Right hindlimb (tissue), 1 donor: Measurements from ENCODE around the gene DDX6.
"Not testable (repeated sequence)": the region's sequence is repeated elsewhere in the genome, so short reads cannot be mapped to it uniquely, and the experiment has no call there.

Experiments used
- DNase-seq: peaks from one replicate; pipeline ENCODE4 v3.0.0-alpha.2; 2018

Gene DDX6, protein sequence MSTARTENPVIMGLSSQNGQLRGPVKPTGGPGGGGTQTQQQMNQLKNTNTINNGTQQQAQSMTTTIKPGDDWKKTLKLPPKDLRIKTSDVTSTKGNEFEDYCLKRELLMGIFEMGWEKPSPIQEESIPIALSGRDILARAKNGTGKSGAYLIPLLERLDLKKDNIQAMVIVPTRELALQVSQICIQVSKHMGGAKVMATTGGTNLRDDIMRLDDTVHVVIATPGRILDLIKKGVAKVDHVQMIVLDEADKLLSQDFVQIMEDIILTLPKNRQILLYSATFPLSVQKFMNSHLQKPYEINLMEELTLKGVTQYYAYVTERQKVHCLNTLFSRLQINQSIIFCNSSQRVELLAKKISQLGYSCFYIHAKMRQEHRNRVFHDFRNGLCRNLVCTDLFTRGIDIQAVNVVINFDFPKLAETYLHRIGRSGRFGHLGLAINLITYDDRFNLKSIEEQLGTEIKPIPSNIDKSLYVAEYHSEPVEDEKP

DNA sequence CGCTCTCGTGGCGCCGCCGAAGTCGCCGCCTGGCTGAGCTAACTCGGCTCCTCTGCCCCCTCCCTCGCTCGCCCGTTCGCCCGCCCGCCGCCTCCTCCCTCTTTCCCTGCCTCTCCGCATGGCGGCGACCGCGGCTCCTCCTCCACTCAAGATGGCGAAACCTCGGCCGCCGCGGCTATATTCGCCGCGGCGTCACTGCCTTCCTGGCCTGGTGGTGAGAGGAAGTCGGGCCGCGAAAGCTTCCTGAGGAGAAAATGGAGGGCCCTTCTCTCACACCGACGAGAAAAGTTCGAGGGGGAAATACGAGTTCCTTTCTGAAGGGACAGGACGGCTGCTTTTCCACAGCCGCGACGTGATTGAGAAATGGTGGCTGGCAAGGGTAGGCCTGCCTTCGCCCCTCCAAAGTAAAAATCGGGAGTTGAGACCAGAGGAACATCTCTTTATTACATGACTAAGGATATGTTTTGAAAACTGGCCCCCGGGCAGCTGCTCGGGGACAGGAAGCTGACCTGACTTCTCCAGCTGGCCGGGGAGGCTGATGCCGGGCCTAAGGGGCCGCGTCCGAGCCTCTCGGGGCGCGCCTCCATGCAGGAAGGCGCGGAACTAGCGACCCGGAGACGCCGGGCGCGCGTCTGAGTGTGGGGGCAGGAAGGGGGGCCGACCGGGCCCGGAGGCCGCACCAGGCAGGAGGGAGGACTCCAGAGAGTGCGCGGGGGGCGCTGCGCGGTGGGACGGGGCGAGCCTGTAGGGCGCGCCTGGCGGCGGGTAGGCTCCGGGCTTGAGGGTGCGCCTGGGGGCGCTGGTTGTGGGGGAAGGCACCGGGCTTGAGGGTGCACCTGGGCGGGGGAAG, at the start of gene DDX6:
Gene DDX6 (minus strand): TSS at position 54 of the 850 bp plus-strand sequence. CDS start 4,913 bp downstream, outside the sequence.
- peak; percentile 94 for DNase-seq

DNA sequence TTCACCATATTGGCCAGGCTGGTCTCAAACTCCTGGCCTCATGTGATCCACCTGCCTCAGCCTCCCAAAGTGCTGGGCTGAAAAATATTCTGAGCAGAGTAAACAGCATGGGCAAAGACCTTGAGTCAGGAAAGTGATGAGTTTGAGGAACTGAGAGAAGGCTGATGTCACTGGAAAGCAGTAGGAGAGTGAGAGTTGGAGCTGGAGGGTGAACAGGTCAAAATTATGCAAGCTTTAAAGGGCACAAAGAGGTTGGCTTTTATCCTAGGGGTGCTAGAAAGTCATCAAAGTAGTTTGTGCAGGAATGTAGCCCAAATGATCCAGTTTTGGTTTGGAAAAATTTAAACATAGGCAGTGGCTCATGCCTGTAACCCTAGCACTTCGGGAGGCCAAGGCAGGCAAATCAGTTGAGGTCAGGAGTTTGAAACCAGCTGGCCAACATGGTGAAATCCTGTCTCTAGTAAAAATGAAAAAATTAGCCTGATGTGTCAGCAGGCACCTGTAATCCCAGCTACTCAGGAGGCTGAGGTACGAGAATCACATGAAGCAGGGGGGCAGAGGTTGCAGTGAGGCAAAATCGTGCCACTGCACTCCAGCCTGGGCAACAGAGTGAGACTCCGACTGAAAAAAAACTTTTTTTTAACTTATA, 48.1 kb upstream of the DDX6 start:
- no peak for DNase-seq

DNA sequence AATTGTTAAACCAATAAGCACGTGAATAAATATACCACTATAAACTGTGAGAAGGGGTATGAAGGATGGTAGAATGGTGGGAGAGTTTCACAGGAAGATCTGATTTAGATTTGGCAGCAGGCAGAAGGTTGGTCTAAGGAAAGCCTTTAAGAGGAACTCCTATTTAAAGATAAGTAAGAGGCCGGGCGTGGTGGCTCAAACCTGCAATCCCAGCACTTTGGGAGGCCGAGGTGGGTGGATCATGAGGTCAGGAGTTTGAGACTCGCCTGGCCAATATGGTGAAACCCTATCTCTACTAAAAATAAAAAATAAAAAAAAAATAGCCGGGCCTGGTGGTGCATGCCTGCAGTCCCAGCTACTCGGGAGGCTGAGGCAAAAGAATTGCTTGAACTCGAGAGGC, 46.9 kb upstream of the DDX6 start:
- no peak for DNase-seq

DNA sequence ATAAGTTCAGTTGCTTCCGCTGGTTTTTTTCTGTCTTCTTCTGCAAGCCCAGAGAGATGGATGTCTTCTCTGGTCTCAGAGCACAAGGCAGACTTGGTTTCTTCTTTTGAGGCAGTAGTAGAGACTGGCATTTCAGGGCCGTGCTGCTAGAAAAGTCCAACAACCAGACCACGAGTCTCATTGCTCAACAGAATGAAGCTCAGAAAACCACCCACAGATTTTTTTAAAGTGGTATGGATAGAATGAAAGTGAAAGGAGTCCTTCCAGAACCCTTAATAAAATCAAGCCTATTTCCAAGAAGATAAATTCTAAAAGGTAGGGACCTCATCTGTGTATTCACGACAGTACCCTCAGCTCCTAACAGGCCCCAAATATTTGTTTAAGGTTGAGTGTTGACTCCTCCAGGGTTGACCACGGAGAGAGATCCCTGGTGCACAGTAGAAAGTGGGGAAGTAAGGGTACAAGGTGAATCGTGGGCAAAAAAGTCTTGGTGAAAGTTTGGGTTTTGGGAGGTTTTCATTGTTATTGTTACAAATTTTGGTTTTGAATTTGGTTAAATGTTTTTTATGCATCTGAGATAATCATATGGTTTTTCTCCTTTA, 43.6 kb upstream of the DDX6 start:
- no peak for DNase-seq

DNA sequence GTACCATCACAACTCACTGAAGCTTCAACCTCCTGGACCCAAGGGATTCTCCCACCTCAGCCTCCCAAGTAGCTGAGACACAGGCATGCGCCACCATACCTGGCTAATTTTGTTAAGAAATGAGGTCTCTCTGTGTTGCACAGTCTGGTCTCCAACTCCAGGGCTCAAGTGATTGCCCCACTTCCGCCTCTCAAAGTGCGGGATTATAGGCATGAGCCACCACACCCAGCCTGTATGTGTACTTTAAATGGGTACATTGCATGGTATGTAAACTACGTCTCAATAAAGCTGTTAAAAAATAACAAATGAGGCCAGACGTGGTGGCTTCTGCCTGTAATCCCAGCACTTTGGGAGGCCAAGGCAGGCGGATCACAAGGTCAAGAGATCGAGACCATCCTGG, 36.2 kb upstream of the DDX6 start:
- DNase-seq: no peak

DNA sequence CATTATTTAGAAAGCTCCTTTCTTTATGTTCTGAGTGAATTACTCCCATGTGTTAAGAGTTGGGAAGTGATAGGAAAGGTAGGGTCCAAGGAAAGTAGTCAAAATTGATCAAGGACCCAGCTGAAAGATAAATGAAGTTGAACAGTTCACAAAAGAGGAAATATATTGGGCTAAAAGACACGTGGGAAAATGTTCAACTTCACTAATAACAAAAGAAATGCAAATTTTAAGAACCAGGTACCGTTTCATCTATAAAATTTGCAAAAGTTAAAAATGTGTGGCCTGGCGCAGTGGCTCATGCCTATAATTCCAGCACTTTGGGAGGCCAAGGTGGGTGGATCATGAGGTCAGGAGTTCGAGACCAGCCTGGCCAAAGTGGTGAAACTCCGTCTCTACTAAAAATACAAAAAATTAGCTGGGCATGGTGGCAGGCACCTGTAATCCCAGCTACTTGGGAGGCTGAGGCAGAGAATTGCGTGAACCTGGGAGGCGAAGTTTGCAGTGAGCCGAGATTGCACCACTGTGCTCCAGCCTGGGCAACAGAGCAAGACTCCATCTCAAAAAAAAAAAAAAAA, 32.1 kb upstream of the DDX6 start:
- DNase-seq: not testable (repeated sequence)

DNA sequence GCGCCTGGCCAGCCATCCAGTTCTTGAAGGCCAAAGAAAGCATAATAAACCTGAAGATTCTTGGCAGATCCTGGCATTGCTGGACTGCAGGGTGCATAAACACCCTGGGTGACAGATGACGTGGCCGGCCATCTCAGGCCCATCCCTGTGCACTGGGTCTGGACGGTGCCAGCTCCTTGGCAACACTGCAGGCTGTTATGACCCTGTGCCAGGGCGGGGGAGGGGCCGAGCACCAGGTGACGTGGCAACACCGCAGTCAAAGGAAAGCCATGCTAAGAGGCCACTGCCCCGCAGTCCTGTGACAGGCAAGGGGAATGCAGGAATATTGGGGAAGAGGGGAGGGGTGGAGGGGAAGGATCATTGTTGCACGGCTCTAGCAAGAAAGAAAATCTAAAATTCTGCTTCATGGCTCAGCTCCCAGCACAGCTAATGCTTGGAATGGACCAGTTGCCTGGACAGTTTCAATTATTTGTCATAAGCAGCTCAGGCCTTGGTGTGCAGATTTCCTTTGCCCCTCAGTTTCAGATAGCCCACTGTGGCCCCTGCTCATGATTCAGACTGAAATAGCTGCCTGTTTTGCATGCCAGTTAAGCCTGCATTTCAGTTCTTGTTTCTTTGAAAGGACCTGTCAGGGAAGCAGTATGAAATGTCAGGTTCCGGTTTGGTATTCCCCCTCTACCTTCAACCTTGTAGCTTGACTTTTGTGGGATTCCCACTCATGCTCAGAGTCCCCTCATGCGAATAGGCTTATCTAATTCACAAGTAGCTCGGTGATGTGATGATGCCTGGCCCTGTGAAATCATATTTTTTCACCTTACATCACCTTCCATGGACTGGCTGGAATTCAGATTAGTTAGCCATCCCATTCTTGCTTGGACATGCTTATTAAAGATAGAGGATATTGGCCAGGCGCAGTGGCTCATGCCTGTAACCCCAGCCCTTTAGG, 29.7 kb upstream of the DDX6 start:
- DNase-seq: peak; percentile 46

DNA sequence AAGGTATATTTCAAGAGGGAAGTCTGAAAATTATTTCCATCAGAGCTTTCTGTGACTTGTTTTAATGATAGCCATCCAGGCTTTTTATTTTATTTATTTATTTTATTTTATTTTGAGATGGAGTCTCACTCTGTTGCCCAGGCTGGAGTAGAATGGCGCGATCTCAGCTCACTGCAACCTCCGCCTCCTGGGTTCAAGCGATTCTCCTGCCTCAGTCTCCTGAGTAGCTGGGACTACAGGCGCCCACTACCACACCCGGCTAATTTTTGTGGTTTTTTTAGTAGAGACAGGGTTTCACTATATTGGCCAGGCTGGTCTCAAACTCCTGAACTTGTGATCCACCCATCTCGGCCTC, 29.0 kb upstream of the DDX6 start:
- not testable (repeated sequence) for DNase-seq

DNA sequence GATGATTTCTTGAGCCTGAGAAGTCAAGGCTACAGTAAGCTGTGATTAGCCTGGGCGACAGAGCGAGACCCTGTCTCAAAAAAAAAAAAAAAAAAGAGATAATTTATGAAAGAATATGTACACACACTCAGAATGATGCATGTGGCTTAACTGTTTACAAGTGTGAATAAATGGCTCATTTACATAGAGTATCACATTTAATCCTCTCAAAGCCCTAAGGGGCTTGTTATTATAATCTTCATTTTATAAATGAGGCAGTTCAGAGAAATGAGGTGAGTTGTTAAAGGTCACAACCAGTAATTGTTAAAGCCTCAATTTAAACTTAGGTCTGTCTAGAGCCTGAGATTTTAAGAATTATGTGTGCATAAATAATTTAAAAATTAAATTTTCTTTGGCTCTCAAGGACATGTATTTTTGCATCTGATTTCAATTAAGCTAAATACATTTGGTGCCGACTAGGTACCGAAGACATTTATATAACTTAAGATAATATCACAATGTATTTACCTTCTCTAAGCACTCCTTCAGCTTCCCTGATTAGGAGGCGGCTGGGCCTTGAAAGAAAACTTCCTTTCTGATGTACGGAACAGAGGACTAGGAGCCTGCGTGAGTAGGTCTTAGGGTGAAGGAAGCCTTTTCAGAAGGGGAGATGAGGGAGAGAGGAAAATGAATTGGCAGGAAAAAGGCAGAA, 28.5 kb upstream of the DDX6 start:
- DNase-seq: no peak

DNA sequence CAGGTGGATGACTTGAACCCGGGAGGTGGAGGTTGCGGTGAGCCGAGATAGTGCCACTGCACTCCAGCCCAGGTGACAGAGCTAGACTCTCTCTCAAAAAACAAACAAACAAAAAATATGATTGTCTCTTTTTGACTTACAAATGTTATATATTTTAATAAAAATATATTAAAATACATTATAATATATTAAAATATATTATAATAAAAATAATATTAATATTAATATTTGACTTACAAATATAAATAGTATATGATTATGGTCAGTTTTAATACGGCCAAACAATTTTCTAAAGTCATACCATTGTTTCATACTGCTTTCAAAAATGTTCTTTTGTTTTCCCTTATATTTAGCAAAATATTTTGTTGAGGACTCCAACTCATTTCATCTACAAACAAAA, 27.2 kb upstream of the DDX6 start:
- no peak for DNase-seq

DNA sequence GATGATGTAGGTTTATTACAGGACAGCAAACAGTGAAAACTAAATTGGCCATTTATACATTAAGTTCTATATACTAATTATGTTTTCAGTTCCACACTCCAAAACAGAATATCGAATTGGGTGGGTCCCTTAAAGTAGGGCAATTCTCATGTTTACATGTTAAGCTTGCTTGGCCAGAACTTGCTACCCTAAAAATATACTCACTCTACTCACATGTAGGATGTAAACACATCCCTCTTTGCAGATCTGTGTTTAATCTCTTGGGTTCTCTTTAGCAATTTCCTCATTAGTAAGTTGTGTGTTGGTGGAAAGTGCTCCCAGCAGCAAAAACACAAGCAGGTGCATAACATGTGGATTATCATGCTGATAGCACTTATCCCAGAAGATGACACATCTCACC, 22.6 kb upstream of the DDX6 start:
- DNase-seq: no peak

DNA sequence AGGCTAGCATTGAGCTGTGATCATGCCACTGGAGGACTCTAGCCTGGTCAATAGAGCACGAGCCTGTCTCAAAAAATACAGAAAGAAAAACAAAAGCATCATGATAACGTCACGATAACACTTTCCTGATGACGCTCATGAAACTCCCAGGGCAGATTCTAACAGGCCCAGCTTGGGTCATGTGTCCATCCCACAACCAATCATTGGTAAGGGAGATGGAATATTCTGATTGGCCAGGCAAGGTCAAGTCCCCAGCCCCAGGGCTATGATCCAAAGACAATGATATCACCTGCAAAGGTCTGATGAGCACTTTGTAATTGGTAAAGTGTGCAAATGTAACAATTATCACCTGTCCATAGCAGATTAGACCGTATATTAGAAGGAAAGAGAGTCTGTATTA, 21.5 kb upstream of the DDX6 start:
- no peak for DNase-seq

DNA sequence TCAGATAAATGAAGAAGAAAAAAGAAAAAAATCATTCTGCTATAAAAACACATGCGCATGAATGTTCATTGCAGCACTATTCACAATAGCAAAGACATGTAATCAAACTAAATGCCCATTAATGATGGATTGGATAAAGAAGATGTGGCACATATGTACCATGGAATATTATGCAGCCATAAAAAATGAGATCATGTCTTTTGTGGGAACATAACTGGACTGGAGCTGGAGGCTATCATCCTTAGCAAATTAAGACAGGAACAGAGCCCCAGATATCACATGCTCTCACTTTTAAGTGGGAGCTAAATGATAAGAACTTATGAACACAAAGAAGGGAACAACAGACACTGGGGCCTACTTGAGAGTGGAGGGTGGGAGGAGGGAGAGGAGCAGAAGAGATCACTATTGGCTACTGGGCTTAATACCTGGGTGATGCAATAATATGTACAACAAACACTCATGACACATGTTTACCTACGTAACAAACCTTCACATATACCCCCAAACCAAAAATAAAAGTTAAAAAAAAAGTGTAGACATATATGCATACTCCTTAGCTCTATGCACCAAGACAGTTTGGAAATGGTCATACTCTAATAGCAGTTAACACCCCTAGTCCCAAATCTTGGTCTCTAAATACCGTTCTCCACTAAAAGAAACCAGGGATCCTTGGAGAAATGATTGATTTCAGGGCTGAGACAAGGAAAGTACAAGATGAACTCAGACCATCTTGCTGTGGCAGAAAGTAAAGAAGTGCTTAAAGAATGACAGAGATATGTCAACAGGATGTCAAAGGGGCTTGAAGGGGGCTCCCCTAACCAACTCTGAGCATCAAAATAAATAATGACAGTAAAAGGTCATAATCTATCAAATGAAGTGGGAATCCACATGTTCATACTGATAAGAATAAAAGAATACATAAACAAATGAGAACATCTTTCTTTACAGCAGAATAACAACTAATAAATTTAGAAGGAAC, 17.1 kb upstream of the DDX6 start:
- DNase-seq: no peak

DNA sequence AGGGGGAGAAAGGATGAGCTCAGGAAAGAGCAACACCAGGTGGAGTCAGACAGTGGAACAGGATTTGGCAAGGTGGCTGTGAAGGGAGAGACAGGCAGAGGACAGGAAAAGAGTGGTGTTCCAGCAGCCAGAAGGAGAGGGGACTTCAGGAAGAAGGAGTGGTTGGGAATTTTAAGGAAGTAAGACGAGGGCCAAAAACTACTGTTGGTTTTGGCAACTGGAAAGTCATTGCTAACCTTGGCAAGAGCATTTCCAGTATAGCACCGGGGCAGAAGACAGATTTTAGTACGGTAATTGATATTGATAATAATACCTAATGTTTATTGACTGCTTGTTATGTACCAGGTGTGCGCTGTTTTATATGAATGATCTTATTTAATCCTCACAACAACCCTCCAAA, 15.4 kb upstream of the DDX6 start:
- no peak for DNase-seq

DNA sequence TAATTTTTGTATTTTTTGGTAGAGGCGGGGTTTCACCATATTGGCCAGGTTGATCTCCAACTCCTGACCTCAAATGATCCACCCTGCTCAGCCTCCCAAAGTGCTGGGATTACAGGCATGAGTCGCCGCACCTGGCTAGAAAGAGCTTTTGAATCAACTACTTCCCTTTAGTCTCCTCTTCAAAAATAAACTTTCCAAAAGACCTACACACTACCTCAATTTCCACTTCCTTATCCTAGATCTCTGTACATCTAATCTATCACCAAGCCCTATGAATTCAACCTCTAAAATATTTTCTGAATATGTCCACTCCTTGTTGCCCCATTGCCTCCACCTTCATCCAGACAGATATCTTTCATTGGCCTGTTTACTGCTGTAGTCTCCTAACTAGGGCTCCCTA, 13.1 kb upstream of the DDX6 start:
- no peak for DNase-seq

DNA sequence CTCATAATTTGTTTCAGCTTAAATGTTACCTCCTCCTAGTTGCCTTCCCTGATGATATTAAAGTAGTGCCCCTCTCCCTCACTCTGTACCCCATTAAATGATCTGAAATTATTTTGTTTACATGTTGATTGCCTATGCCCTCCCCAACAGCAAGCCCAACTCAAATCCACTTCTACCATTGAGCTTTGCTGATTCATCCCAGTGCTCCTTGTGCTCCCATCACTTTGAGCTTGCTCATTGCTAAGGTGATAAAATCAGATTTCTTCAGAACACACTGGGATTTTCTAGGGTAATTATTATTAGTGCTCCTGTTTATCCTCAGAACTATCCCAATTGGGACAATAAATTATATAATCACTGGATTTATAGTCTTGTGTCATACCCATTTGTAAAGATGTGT, 8.4 kb upstream of the DDX6 start:
- no peak for DNase-seq

DNA sequence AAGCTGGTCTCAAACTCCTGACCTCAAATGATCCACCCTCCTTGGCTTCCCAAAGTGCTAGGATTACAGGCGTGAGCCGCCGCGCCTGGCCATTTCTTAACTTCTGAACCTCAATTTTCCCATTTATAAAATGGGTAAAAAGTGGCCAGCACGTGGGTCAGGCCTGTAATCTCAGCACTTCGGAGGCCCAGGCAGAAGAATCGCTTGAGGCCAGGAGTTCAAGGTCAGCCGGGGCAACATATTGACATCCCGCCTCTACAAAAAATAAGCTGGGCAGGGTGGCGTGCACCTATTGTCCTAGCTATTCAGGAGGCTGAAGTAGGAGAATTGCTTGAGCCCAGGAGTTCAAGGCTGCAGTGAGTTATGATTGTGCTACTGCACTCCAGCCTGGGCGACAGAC, 6.5 kb upstream of the DDX6 start:
- DNase-seq: no peak

DNA sequence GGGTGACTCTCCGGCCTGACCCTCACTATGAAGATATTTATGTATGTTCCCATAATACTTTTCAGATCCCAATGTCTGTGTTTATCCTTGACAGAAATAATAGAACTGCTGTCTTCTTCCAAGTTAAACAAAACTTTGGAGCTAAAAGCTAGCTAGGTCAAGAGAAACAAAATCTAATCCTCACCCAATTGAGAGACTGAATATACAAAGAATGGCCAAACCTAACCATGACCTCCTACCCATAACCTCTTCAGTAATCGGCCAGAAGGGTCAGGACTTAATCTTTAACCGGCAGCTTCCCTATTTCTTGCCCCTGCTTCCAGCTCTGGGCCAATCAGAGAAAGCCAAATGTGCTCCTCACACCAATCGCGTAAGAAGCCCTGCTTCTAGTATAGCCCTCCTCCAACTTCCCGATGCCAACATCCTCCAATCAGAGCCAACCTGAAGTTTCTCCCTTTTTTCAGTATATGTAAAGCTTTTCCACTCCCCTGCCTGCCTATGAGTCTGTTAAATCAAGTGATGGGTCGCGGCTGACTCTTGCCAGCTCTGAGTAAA, 1.7 kb upstream of the DDX6 start:
- peak; percentile 81 for DNase-seq

DNA sequence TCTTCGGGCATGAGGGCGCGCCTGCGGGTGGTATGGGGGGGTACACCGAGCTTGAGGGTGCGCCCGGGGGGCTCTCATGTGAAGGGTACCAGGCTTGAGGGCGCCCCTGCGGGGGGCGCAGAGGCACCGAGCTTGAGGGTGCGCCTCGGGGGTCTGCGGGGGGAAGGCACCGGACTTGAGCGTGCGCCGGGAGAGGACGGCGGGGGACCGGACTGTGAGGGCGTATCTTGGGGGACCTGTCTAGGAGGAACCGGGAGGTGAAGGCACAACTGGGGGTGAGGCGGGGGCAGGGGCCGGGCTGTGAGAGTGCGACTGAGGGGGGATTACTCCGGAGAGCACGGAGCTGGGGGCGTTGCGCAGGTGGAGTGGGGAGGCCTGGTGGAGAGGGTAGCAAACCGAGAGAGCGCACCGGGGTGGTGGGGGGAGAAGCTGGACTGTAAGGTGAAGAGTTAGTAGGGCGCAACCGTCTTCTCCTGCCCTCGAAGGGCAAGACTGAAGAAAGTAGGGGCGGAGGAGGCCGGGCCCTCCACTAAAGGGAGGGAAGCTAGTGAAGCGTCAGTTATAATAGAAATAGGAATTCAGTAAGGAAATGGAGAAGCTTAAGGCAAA, 1.1 kb upstream of the DDX6 start:
- peak; percentile 35 for DNase-seq
